SU-DHL-6 (cell line): ENCODE results near the gene CHADL.

Source experiments
- CTCF ChIP-seq: fragments of 200-600 bp; sonication (generic); IDR thresholded peaks from one replicate; pipeline ENCODE4 v1.5.1; 2017; ENCODE audit warnings: antibody characterized with exemption, mild to moderate bottlenecking, low read length, moderate library complexity; ENCODE audit not compliant: insufficient read depth, poor library complexity, severe bottlenecking
- EZH2phosphoT487 ChIP-seq: fragments of 200-600 bp; sonication (generic), shearing (Covaris generic); conservative IDR thresholded peaks from 2 replicates; pipeline ENCODE4 v1.6.1; 2018; ENCODE audit warnings: mild to moderate bottlenecking, antibody characterized with exemption, low read length, moderate library complexity, mixed read lengths

GRCh38 chr22:41267958-41268357, 27.2 kb upstream of the CHADL start:
- no peak for TF ChIP-seq CTCF
- no peak for TF ChIP-seq EZH2phosphoT487
